Nephron (organoid): ENCODE data around the gene COPA.
A peak's percentile ranks its signal among the peaks of the same experiment; 100 is the strongest.

Experiments used
- H3K27ac Mint-ChIP-seq, 3 experiments: 2 replicates each; pipeline ENCODE4 v1.8.0; 2020; ENCODE audit warnings: mixed read lengths in 3 of 3, mild to moderate bottlenecking in 2 of 3, moderate library complexity in 1 of 3
- H3K27me3 Mint-ChIP-seq: 2 replicates; pipeline ENCODE4 v1.8.0; 2021; ENCODE audit warnings: low read depth, mild to moderate bottlenecking, moderate library complexity, mixed read lengths
- H3K36me3 Mint-ChIP-seq: 2 replicates; pipeline ENCODE4 v1.8.0; 2020; ENCODE audit warnings: low read depth, mixed read lengths
- H3K4me1 Mint-ChIP-seq: 2 replicates; pipeline ENCODE4 v1.8.0; 2020; ENCODE audit warnings: mixed read lengths
- H3K4me3 Mint-ChIP-seq, 3 experiments: 2 replicates each; pipeline ENCODE4 v1.8.0; 2020; ENCODE audit warnings: mild to moderate bottlenecking in 3 of 3, mixed read lengths in 3 of 3, moderate library complexity in 2 of 3
- H3K9me3 Mint-ChIP-seq: 2 replicates; pipeline ENCODE4 v1.8.0; 2020; ENCODE audit warnings: mixed read lengths
- CTCF ChIP-seq, 3 experiments: fragments of 200-600 bp; sonication (generic); IDR thresholded peaks; one replicate each; pipeline ENCODE4 v1.5.0; 2021; ENCODE audit warnings: antibody characterized with exemption in 3 of 3; ENCODE audit not compliant: unreplicated experiment in 3 of 3

Gene COPA

GRCh38 chr1:160247053-160247452 is 96.0 kb downstream of the COPA start:
- Mint-ChIP-seq H3K36me3 (peaks cover 33% of the 10 kb centered on the region), H3K9me3 (no peaks in the 10 kb centered on the region), H3K27me3 (no peaks in the 10 kb centered on the region), H3K4me3 (peak overlapping the region in 1 of 3 experiments; percentile 19), H3K4me1 (peaks cover 46% of the 10 kb centered on the region), H3K27ac (peak overlapping the region; percentile 87 to 94 (median 89))
- TF ChIP-seq CTCF (IDR thresholded peaks at IDR 0.05; ENCODE audit: unreplicated experiment in 3 of 3), result no peak

GRCh38 chr1:160245434-160245833 is 97.6 kb downstream of the COPA start:
- no peaks in the 10 kb centered on the region for H3K27me3 Mint-ChIP-seq
- peaks cover 31% of the 10 kb centered on the region for H3K4me1 Mint-ChIP-seq

GRCh38 chr1:160244209-160244608 is 98.8 kb downstream of the COPA start:
- no peaks in the 10 kb centered on the region for H3K9me3 Mint-ChIP-seq
- H3K36me3 Mint-ChIP-seq, result peaks cover 40% of the 10 kb centered on the region
- no peak for TF ChIP-seq CTCF (IDR thresholded peaks at IDR 0.05; ENCODE audit: unreplicated experiment in 3 of 3)
- H3K4me1 Mint-ChIP-seq, result peaks cover 31% of the 10 kb centered on the region
- H3K27me3 Mint-ChIP-seq, result no peaks in the 10 kb centered on the region
- H3K27ac Mint-ChIP-seq, result peak overlapping the region in 1 of 3 experiments; percentile 55
- H3K4me3 Mint-ChIP-seq, result no peak overlapping the region

More at GRCh38 chr1:160245434-160245833, 97.6 kb downstream of the COPA start:
- peak overlapping the region; percentile 17 to 55 (median 31) for H3K27ac Mint-ChIP-seq
- no peaks in the 10 kb centered on the region for H3K9me3 Mint-ChIP-seq
- H3K36me3 Mint-ChIP-seq, result peaks cover 33% of the 10 kb centered on the region
- no peak for TF ChIP-seq CTCF (IDR thresholded peaks at IDR 0.05; ENCODE audit: unreplicated experiment in 3 of 3)
- no peak overlapping the region for H3K4me3 Mint-ChIP-seq

GRCh38 chr1:160243767-160244166 is 99.3 kb downstream of the COPA start:
- H3K4me1 Mint-ChIP-seq, result peaks cover 31% of the 10 kb centered on the region
- no peaks in the 10 kb centered on the region for H3K9me3 Mint-ChIP-seq
- H3K27me3 Mint-ChIP-seq, result no peaks in the 10 kb centered on the region
- peaks cover 43% of the 10 kb centered on the region for H3K36me3 Mint-ChIP-seq
- no peak for TF ChIP-seq CTCF (IDR thresholded peaks at IDR 0.05; ENCODE audit: unreplicated experiment in 3 of 3)
- H3K4me3 Mint-ChIP-seq, result no peak overlapping the region
- H3K27ac Mint-ChIP-seq, result peak overlapping the region in 1 of 3 experiments; percentile 55

- TF ChIP-seq CTCF (IDR thresholded peaks at IDR 0.05; ENCODE audit: unreplicated experiment in 3 of 3), result no peak
- H3K9me3 Mint-ChIP-seq, result no peaks in the 10 kb centered on the region
- H3K27me3 Mint-ChIP-seq, result no peaks in the 10 kb centered on the region
- peaks cover 10% of the 10 kb centered on the region for H3K4me1 Mint-ChIP-seq
- H3K36me3 Mint-ChIP-seq, result peaks cover 69% of the 10 kb centered on the region
- no peak overlapping the region for H3K4me3 Mint-ChIP-seq
- H3K27ac Mint-ChIP-seq, result no peak overlapping the region
Measured at GRCh38 chr1:160239582-160240299, 103.3 kb downstream of the COPA start.
